ENCODE data around the gene LZTS3. TPM values are rescaled to one million over a fixed set of nuclear protein-coding genes. Genes with fewer than 3 reads are reported as not detected.
A peak's percentile ranks its signal among the peaks of the same experiment; 100 is the strongest.

LZTS3 gene
- total and polyA plus RNA-seq, 2 of the 13 experiments (the other 11 are each of a cell fraction or from before 2014, with no cell fraction given): 10.1 to 31.3 TPM

GRCh38 chr20:3204124-3204794 lies 30.9 kb upstream of the LZTS3 start, which contains the start of gene DDRGK1 (continued):
- peak; percentile 89; the same call in 1 of the 2 replicates for TF ChIP-seq ETV6 (CRISPR knock-in tag; conservative IDR thresholded peaks at IDR 0.05)
- peak; percentile 93 for TF ChIP-seq TAF1 (CRISPR knock-in tag; IDR thresholded peaks at IDR 0.05)
- peak; percentile 63; the same call in 1 of the 2 replicates for TF ChIP-seq ARID3A (IDR thresholded peaks at IDR 0.05; ENCODE audit: low read depth, low read length)
- 0 out of 2 replicates have a peak, but pooled peaks have one; percentile 27 for TF ChIP-seq SP140L (CRISPR knock-in tag; IDR thresholded peaks at IDR 0.05; ENCODE audit: borderline replicate concordance)
- peak; percentile 93 for TF ChIP-seq ZNF557 (CRISPR knock-in tag; IDR thresholded peaks at IDR 0.05)
- TF ChIP-seq, protein P1, sequence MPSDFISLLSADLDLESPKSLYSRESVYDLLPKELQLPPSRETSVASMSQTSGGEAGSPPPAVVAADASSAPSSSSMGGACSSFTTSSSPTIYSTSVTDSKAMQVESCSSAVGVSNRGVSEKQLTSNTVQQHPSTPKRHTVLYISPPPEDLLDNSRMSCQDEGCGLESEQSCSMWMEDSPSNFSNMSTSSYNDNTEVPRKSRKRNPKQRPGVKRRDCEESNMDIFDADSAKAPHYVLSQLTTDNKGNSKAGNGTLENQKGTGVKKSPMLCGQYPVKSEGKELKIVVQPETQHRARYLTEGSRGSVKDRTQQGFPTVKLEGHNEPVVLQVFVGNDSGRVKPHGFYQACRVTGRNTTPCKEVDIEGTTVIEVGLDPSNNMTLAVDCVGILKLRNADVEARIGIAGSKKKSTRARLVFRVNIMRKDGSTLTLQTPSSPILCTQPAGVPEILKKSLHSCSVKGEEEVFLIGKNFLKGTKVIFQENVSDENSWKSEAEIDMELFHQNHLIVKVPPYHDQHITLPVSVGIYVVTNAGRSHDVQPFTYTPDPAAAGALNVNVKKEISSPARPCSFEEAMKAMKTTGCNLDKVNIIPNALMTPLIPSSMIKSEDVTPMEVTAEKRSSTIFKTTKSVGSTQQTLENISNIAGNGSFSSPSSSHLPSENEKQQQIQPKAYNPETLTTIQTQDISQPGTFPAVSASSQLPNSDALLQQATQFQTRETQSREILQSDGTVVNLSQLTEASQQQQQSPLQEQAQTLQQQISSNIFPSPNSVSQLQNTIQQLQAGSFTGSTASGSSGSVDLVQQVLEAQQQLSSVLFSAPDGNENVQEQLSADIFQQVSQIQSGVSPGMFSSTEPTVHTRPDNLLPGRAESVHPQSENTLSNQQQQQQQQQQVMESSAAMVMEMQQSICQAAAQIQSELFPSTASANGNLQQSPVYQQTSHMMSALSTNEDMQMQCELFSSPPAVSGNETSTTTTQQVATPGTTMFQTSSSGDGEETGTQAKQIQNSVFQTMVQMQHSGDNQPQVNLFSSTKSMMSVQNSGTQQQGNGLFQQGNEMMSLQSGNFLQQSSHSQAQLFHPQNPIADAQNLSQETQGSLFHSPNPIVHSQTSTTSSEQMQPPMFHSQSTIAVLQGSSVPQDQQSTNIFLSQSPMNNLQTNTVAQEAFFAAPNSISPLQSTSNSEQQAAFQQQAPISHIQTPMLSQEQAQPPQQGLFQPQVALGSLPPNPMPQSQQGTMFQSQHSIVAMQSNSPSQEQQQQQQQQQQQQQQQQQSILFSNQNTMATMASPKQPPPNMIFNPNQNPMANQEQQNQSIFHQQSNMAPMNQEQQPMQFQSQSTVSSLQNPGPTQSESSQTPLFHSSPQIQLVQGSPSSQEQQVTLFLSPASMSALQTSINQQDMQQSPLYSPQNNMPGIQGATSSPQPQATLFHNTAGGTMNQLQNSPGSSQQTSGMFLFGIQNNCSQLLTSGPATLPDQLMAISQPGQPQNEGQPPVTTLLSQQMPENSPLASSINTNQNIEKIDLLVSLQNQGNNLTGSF (CRISPR knock-in tag; IDR thresholded peaks at IDR 0.05): peak; percentile 86
- no peak for TF ChIP-seq USF2 (IDR thresholded peaks at IDR 0.05; ENCODE audit: low read depth, low read length)
- no peak for TF ChIP-seq USF2 (CRISPR knock-in tag; IDR thresholded peaks at IDR 0.05; ENCODE audit: borderline replicate concordance)
- peak; percentile 97 for TF ChIP-seq CREBL2 (CRISPR knock-in tag; IDR thresholded peaks at IDR 0.05; ENCODE audit: borderline replicate concordance)
- TF ChIP-seq ARHGAP35 (CRISPR knock-in tag; IDR thresholded peaks at IDR 0.05; ENCODE audit: borderline replicate concordance): peak; percentile 81; the same call in 1 of the 2 replicates
- peak; percentile 88 for TF ChIP-seq PHF20 (CRISPR knock-in tag; IDR thresholded peaks at IDR 0.05)
- TF ChIP-seq ZNF331 (CRISPR knock-in tag; IDR thresholded peaks at IDR 0.05): peak; percentile 71
- TF ChIP-seq ZNF33A (CRISPR knock-in tag; IDR thresholded peaks at IDR 0.05; ENCODE audit: borderline replicate concordance): no peak; the same call in 1 of the 2 replicates
- TF ChIP-seq SNAI1 (CRISPR knock-in tag; IDR thresholded peaks at IDR 0.05; ENCODE audit: borderline replicate concordance): no peak; the same call in none of the 2 replicates
- peak; percentile 97 for TF ChIP-seq ZNF782 (CRISPR knock-in tag; IDR thresholded peaks at IDR 0.05; ENCODE audit: borderline replicate concordance)
- TF ChIP-seq SRF (IDR thresholded peaks at IDR 0.05; ENCODE audit: low read depth, low read length): no peak
- no peak; the same call in 1 of the 2 replicates for TF ChIP-seq TP53 (CRISPR knock-in tag; conservative IDR thresholded peaks at IDR 0.05)
- TF ChIP-seq U2AF1 (optimal IDR thresholded peaks at IDR 0.05; ENCODE audit: low read depth, low read length): peak; percentile 16
